Esophagus squamous epithelium (tissue), 4 donors: ENCODE data around the gene SIRPA.

Experiments
- CTCF ChIP-seq, 6 experiments: fragments of 450-650 bp in 4 of 6; fragments of 200-600 bp in 2 of 6; sonication (generic) in 2 of 6; IDR thresholded peaks; one replicate each; pipeline ENCODE4 v1.5.1; 2016 to 2019; ENCODE audit warnings: antibody characterized with exemption in 6 of 6, mild to moderate bottlenecking in 4 of 6, moderate library complexity in 4 of 6
- POLR2A ChIP-seq, 4 donors: fragments of 450-650 bp; IDR thresholded peaks; one replicate each; pipeline ENCODE4 v1.6.1; 2017; ENCODE audit warnings: antibody characterized with exemption in 4 of 4, mild to moderate bottlenecking in 4 of 4, moderate library complexity in 3 of 4

DNA sequence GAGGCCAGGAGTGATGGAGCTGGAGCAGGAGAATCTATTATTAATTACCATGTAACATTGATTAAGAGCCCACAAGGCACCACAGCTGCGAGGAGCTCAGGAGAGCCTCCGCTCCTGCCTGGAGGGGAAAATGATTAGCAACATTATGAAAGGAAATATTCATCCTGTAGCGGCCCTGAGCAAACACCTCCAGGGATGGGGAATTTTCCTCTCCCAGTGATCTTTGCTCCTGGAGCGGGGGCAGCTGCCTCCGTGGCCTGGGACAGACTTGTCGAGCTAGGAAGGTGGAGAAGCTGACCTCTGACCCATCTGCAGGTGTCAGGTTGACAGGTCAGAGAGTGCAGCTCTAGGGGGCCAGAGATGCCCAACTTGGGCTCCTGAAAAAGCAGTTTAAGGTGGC lies 40.1 kb upstream of the SIRPA start:
- TF ChIP-seq CTCF (IDR thresholded peaks at IDR 0.05): no peak
- TF ChIP-seq POLR2A (IDR thresholded peaks at IDR 0.05): no peak
